GM19397 (cell line): ENCODE data around the gene PCDHGB7.
"Not testable (repeated sequence)": the region's sequence is repeated elsewhere in the genome, so short reads cannot be mapped to it uniquely, and the experiment has no call there.

Experiments used
- ATAC-seq: cut with Tn5 transposase; IDR thresholded peaks from one replicate; pipeline ENCODE4 v1.9.1; 2021; ENCODE audit warnings: mild to moderate bottlenecking, moderate library complexity; ENCODE audit not compliant: unreplicated experiment

The PCDHGB7 gene

GRCh38 chr5:141422742-141423291 is 5.3 kb downstream of the PCDHGB7 start:
- ATAC-seq, result no peak

GRCh38 chr5:141427783-141428426 is 10.4 kb downstream of the PCDHGB7 start:
- ATAC-seq, result no peak

- ATAC-seq, result no peak
Measured at GRCh38 chr5:141430332-141431113, 13.0 kb downstream of the PCDHGB7 start, which contains the start of gene PCDHGA12. Gene PCDHGA12, plus strand, starts transcription at chr5:141430507. Its CDS starts 253 bp downstream, at chr5:141430760.

GRCh38 chr5:141431286-141431685 is 13.8 kb downstream of the PCDHGB7 start:
- ATAC-seq, result no peak

- ATAC-seq, result not testable (repeated sequence)
Measured at GRCh38 chr5:141432308-141432707, 14.8 kb downstream of the PCDHGB7 start.

GRCh38 chr5:141432726-141433125 is 15.2 kb downstream of the PCDHGB7 start:
- not testable (repeated sequence) for ATAC-seq

GRCh38 chr5:141434006-141434405 is 16.5 kb downstream of the PCDHGB7 start:
- no peak for ATAC-seq

- ATAC-seq, result no peak
Measured at GRCh38 chr5:141437221-141437620, 19.7 kb downstream of the PCDHGB7 start.

GRCh38 chr5:141439411-141440141 is 22.1 kb downstream of the PCDHGB7 start:
- no peak for ATAC-seq

- ATAC-seq, result no peak
Measured at GRCh38 chr5:141440341-141440740, 22.9 kb downstream of the PCDHGB7 start.

- no peak for ATAC-seq
Measured at GRCh38 chr5:141441571-141442170, 24.2 kb downstream of the PCDHGB7 start.

GRCh38 chr5:141465351-141465750 is 47.9 kb downstream of the PCDHGB7 start:
- ATAC-seq, result no peak
